GM12891 (cell line): ENCODE results near the gene COQ2.
A peak's percentile ranks its signal among the peaks of the same experiment; 100 is the strongest.

Source experiments
- DNase-seq: peaks from one replicate; pipeline ENCODE4 v3.0.0; 2011; ENCODE audit warnings: low spot score; ENCODE audit not compliant: insufficient read length
- FAIRE-seq: peaks from 2 replicates; lab custom pipeline; 2011; peaks lifted over from hg19 to GRCh38; lab: Jason Lieb, UNC
- PAX5 ChIP-seq: IDR thresholded peaks from 2 replicates; pipeline ENCODE4 v1.6.1; 2011; ENCODE audit warnings: low read length, moderate library complexity, mild to moderate bottlenecking; ENCODE audit not compliant: insufficient read depth, severe bottlenecking
- POLR2A ChIP-seq: IDR thresholded peaks from 2 replicates; pipeline ENCODE4 v1.6.1; 2011; ENCODE audit warnings: low read depth, low read length, control low read depth
- POLR2AphosphoS5 ChIP-seq: IDR thresholded peaks from 2 replicates; pipeline ENCODE4 v1.6.1; 2011; ENCODE audit warnings: low read depth, low read length, control low read depth
- POU2F2 ChIP-seq: IDR thresholded peaks from 2 replicates; pipeline ENCODE4 v1.6.1; 2011; ENCODE audit warnings: low read depth, mild to moderate bottlenecking, control low read depth, low read length, moderate library complexity
- SPI1 ChIP-seq: IDR thresholded peaks from 2 replicates; pipeline ENCODE4 v1.6.1; 2011; ENCODE audit warnings: low read depth, low read length, control low read depth
- TAF1 ChIP-seq: IDR thresholded peaks from 2 replicates; pipeline ENCODE4 v1.6.1; 2011; ENCODE audit warnings: low read depth, low read length, control low read depth

The COQ2 gene

DNA sequence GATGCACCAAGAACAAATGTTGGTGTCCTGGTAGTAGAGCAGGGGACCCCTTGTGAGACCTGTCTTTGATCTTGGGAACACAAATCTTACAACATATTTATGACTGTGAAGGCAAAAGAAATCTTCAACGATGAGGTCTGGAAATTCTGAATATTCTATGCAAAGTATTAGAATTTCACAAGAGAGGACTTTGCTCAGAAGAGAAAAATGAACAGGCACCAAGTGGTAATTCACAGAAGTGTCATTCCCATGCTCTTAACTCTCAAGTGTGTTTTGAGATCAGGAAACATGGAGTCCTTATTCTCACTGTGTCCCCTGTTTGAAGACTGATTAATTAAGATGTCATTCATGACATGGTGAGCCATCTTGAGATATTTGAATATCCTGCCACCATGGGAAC lies 52.5 kb downstream of the COQ2 start:
- FAIRE-seq: peak; percentile 58
- TF ChIP-seq SPI1 (no peak), POU2F2 (no peak), PAX5 (no peak), POLR2AphosphoS5 (no peak), POLR2A (no peak), TAF1 (no peak)
- no peak for DNase-seq

GRCh38 chr4:83231620-83232076 lies 53.0 kb downstream of the COQ2 start:
- DNase-seq (no peak), FAIRE-seq (peak; percentile 90)
- TF ChIP-seq POLR2AphosphoS5: no peak
- peak; percentile 63 for TF ChIP-seq SPI1

GRCh38 chr4:83230928-83231327 lies 53.7 kb downstream of the COQ2 start:
- DNase-seq: no peak
- TF ChIP-seq TAF1 (no peak), POU2F2 (no peak), POLR2AphosphoS5 (no peak), POLR2A (no peak), PAX5 (no peak), SPI1 (no peak)
- FAIRE-seq: no peak

DNA sequence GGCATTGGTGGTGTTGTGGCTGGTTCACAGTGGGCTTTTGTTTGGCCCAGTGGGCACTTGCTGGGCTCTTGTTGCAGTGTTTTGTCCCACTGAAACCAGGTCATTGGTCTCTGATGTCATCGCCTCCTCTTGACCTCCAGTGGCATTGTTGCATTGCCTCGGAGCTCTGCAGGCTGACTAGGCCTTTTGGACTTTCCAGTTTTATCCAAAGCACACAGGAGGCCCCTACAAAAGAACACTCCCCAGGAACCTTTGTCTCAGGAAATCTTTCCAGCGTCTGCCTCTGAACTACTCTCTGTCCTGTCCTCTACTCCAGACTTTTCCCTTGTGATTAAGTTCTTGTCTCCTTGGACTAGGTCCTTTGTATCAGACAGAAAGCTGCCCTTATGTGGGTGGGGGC lies 54.8 kb downstream of the COQ2 start:
- TF ChIP-seq POU2F2: no peak
- TF ChIP-seq TAF1: no peak
- no peak for TF ChIP-seq POLR2A
- no peak for TF ChIP-seq POLR2AphosphoS5
- no peak for TF ChIP-seq SPI1
- TF ChIP-seq PAX5: no peak
- FAIRE-seq (no peak), DNase-seq (no peak)

DNA sequence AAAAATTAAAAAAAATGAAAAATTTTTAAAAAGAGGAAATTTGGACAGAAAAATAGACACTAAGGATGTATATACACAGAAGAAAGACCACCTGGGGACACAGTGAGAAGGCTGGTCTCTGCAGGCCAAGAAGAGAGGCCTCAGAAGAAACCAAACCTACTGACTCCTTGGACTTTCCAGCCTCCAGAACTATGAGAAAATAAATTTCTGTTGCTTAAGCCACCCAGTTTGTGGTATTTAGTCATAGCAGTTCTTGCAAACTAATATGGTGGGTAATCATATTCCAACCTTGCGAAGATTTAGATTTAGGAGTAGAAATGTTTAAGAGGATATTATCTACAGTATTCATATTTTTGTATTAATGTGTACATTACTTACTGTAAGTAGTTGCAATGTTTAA lies 56.4 kb downstream of the COQ2 start:
- DNase-seq (no peak), FAIRE-seq (no peak)
- TF ChIP-seq POLR2A (no peak), POLR2AphosphoS5 (no peak), PAX5 (no peak), TAF1 (no peak), POU2F2 (no peak), SPI1 (no peak)

- FAIRE-seq (no peak), DNase-seq (no peak)
- TF ChIP-seq PAX5 (no peak), SPI1 (no peak), TAF1 (no peak), POLR2A (no peak), POU2F2 (no peak), POLR2AphosphoS5 (no peak)
These were observed 59.9 kb downstream of the COQ2 start for GRCh38 chr4:83224502-83225197.

- TF ChIP-seq POLR2A (no peak), TAF1 (no peak), PAX5 (no peak), POLR2AphosphoS5 (no peak), SPI1 (no peak), POU2F2 (no peak)
- DNase-seq: no peak
- FAIRE-seq: no peak
These were observed 60.8 kb downstream of the COQ2 start for GRCh38 chr4:83223781-83224180.

DNA sequence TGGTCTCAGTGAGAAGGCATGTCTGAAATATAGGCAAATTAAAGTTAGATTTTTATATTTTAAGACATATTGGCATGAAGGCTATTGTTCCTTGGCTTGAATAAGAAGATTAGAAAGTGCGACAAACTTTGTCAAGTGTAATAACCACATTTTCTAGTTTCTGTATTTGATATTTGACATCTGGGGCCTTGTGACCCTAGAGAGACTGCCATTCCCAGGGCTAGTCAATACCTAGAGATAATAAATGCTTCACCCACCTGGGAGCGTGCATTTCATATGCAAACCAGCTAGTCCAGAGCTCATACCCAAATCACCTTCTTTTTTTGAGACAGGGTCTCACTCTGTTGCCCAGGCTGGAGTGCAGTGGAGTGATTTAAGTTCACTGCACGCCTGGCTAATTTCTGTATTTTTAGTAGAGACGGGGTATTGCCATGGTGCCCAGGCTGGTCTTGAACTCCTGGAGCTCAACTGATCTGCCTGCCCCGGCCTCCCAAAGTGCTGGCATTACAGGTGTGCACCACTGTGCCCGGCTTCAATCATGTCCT lies 62.6 kb downstream of the COQ2 start:
- DNase-seq (no peak), FAIRE-seq (peak; percentile 28)
- TF ChIP-seq PAX5 (peak; percentile 48), POU2F2 (0 out of 2 replicates have a peak, but pooled peaks have one; percentile 65), TAF1 (no peak)

DNA sequence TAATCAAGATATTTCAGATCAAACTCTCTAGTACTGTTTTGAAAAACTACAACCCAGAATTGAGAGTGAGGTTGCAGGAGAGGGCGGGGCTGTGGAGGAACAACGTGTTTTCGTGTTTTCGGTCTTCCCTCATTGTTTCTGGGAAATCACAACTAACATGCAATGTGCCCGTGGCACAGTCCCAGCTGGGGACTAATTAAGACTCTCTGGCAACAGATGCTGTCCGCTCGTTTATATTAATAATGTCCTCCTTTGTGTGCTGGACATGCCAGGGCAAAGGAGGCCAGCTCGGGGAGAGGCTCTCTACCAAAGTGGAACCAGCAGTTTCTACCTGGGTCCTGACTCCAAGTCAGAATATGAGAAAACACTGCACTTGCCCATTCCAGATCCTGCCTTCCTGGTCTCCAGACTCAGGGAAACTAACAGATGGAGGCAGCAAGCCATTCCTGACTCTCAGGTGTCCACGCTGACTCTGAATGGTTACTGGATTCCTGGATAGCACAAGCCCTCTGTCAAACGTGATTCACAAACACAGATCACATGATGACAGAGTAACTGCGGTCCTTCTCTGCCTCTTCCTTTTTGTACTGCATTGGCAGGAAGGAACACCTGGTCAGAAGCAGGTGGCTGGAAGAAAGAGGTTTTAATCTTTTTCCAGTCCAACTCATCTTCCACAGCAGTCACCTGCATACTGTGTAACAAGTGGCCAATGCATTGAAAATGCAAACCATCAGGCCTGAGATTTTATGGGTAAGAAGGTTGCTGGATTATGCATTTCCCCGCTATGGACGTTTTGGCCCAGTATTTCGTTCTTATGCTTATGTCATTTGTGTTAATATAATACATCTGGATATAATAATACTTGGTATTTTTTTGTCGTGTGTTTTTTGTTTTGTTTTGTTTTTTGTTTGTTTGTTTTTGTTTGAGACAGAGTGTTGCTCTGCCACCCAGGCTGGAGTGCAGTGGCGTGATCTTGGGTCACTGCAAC lies 65.0 kb downstream of the COQ2 start:
- no peak for DNase-seq
- FAIRE-seq: peak; percentile 95

More for the DNA sequence above, 65.0 kb downstream of the COQ2 start:
- TF ChIP-seq POU2F2 (no peak), POLR2AphosphoS5 (no peak), PAX5 (no peak), SPI1 (no peak), TAF1 (no peak), POLR2A (no peak)
